Ascending aorta (tissue), 2 donors: ENCODE results near the gene PMAIP1. TPM values are rescaled to one million over a fixed set of nuclear protein-coding genes. Genes with fewer than 3 reads are reported as not detected.

Source experiments
- DNase-seq, 2 donors: peaks; one replicate each; pipeline ENCODE4 v3.0.0-alpha.2; 2019; ENCODE audit warnings: low spot score in 2 of 2
- H3K27ac ChIP-seq, 2 donors: fragments of 200-600 bp; sonication (generic); one replicate each; pipeline ENCODE4 v1.5.1; 2016 to 2017; ENCODE audit warnings: mild to moderate bottlenecking in 1 of 2
- H3K27me3 ChIP-seq: fragments of 200-600 bp; sonication (generic); one replicate; pipeline ENCODE4 v1.5.1; 2017
- H3K36me3 ChIP-seq, 2 donors: fragments of 200-600 bp; sonication (generic); one replicate each; pipeline ENCODE4 v1.5.1; 2016
- H3K4me1 ChIP-seq, 2 donors: fragments of 200-600 bp; sonication (generic); one replicate each; pipeline ENCODE4 v1.5.1; 2016 to 2017; ENCODE audit warnings: mild to moderate bottlenecking in 1 of 2
- H3K4me3 ChIP-seq, 2 donors: fragments of 200-600 bp; sonication (generic); one replicate each; pipeline ENCODE4 v1.5.1; 2016 to 2017; ENCODE audit warnings: mild to moderate bottlenecking in 1 of 2
- H3K9me3 ChIP-seq, 2 donors: fragments of 200-600 bp; sonication (generic); one replicate each; pipeline ENCODE4 v1.5.1; 2016
- CTCF ChIP-seq, 3 experiments: fragments of 200-600 bp in 2 of 3; fragments of 450-650 bp in 1 of 3; sonication (generic) in 2 of 3; IDR thresholded peaks; one replicate each; pipeline ENCODE4 v1.5.1; 2016 to 2019; ENCODE audit warnings: antibody characterized with exemption in 3 of 3, mild to moderate bottlenecking in 1 of 3, moderate library complexity in 1 of 3
- intact Hi-C: fragments of 100-400 bp; cut with DNase I; formaldehyde crosslinking; loops from one replicate; pipeline ENCODE4 v1.15.1; 2023
- total RNA-seq: library from RNA; depleted of rRNA; stranded (reverse); fragments of >200 nt; gene quantifications from one replicate; pipeline ENCODE4 v1.1.0, GENCODE V29; 2016

Gene PMAIP1
- total RNA-seq, 1 donor from 2014 or later = not detected

- Histone ChIP-seq H3K9me3 (no peaks in the 10 kb centered on the region), H3K4me3 (no peak overlapping the region), H3K27me3 (no peaks in the 10 kb centered on the region), H3K4me1 (no peaks in the 10 kb centered on the region), H3K36me3 (no peaks in the 10 kb centered on the region), H3K27ac (no peak overlapping the region)
- intact Hi-C loops = no loop called here
- TF ChIP-seq CTCF (IDR thresholded peaks at IDR 0.05) = no peak
- no peak for DNase-seq
These were observed 52.6 kb downstream of the PMAIP1 start for GRCh38 chr18:59952283-59953007.

Other genes with a start within 250 kb of the PMAIP1 start
- 0.32 TPM for gene CCBE1, start 202.6 kb upstream of the PMAIP1 start, total RNA-seq